ENCODE data around the gene BEND5.

BEND5 gene

GRCh38 chr1:48761986-48762385 is 14.7 kb downstream of the BEND5 start:
- no peak for DNase-seq

GRCh38 chr1:48761411-48761810 is 15.3 kb downstream of the BEND5 start:
- no peak for DNase-seq

GRCh38 chr1:48760857-48761256 is 15.8 kb downstream of the BEND5 start:
- DNase-seq = no peak

GRCh38 chr1:48758976-48759375 is 17.7 kb downstream of the BEND5 start:
- no peak for DNase-seq

GRCh38 chr1:48757363-48757762 is 19.3 kb downstream of the BEND5 start:
- DNase-seq = no peak

- no peak for DNase-seq
These were observed 19.9 kb downstream of the BEND5 start for GRCh38 chr1:48756683-48757316.

- no peak for DNase-seq
These were observed 23.4 kb downstream of the BEND5 start for GRCh38 chr1:48753293-48753692.

- no peak for DNase-seq
These were observed 26.6 kb downstream of the BEND5 start for GRCh38 chr1:48750109-48750508.

GRCh38 chr1:48749068-48749467 is 27.6 kb downstream of the BEND5 start:
- no peak for DNase-seq

GRCh38 chr1:48746906-48747305 is 29.8 kb downstream of the BEND5 start:
- no peak for DNase-seq

GRCh38 chr1:48744032-48744431 is 32.7 kb downstream of the BEND5 start:
- DNase-seq = no peak

- no peak for DNase-seq
These were observed 33.2 kb downstream of the BEND5 start for GRCh38 chr1:48743480-48743879.

GRCh38 chr1:48741380-48741779 is 35.3 kb downstream of the BEND5 start:
- DNase-seq = no peak

GRCh38 chr1:48740621-48741020 is 36.1 kb downstream of the BEND5 start:
- no peak for DNase-seq

GRCh38 chr1:48739091-48739490 is 37.6 kb downstream of the BEND5 start:
- DNase-seq = no peak

GRCh38 chr1:48738356-48738755 is 38.3 kb downstream of the BEND5 start:
- no peak for DNase-seq

- no peak for DNase-seq
These were observed 40.9 kb downstream of the BEND5 start for GRCh38 chr1:48735796-48736195.

- no peak for DNase-seq
These were observed 46.4 kb downstream of the BEND5 start for GRCh38 chr1:48730164-48730910.

GRCh38 chr1:48728584-48728983 is 48.1 kb downstream of the BEND5 start:
- DNase-seq = no peak

- no peak for DNase-seq
These were observed 50.0 kb downstream of the BEND5 start for GRCh38 chr1:48726557-48727215.

- DNase-seq = no peak
These were observed 50.6 kb downstream of the BEND5 start for GRCh38 chr1:48726139-48726538.

GRCh38 chr1:48725341-48726046 is 51.2 kb downstream of the BEND5 start:
- no peak for DNase-seq

- DNase-seq = no peak
These were observed 55.8 kb downstream of the BEND5 start for GRCh38 chr1:48720929-48721328.

GRCh38 chr1:48718705-48719104 is 58.0 kb downstream of the BEND5 start:
- no peak for DNase-seq

All from stimulated activated CD4-positive, alpha-beta T cell treated with anti-CD3 and anti-CD28 coated beads, Interleukin-4, amount 100 ng/mL, for 1 hour (primary cell).